Kidney (tissue), 14 donors: ENCODE data around the gene ARSH. TPM values are rescaled to one million over a fixed set of nuclear protein-coding genes. Genes with fewer than 3 reads are reported as not detected.

Experiments used
- DNase-seq, 5 donors: peaks; one replicate each; pipeline ENCODE4 v3.0.0-alpha.2; 2013 to 2020
- FAIRE-seq: peaks from 2 replicates; lab custom pipeline; 2012; peaks lifted over from hg19 to GRCh38; lab: Jason Lieb, UNC
- H3K27ac ChIP-seq, 2 donors: one replicate each; pipeline ENCODE4 v1.7.0; 2013; ENCODE audit warnings: low read depth in 2 of 2, low read length in 2 of 2, inconsistent platforms in 1 of 2
- H3K27me3 ChIP-seq: one replicate; pipeline ENCODE4 v1.7.1; 2013; ENCODE audit warnings: low read length, inconsistent platforms; ENCODE audit not compliant: control insufficient read depth, insufficient read depth
- H3K36me3 ChIP-seq, 3 donors: one replicate each; pipeline versions ENCODE4 v1.7.0 to v1.7.1; 2013; ENCODE audit warnings: low read length in 3 of 3, control low read depth in 1 of 3, inconsistent platforms in 1 of 3; ENCODE audit not compliant: insufficient read depth in 3 of 3, control insufficient read depth in 2 of 3
- H3K4me1 ChIP-seq, 3 donors: one replicate each; pipeline versions ENCODE4 v1.7.0 to v1.7.1; 2013; ENCODE audit warnings: low read length in 3 of 3, inconsistent platforms in 1 of 3, low read depth in 1 of 3; ENCODE audit not compliant: control insufficient read depth in 2 of 3, insufficient read depth in 2 of 3
- H3K4me3 ChIP-seq, 3 donors: one replicate each; pipeline versions ENCODE4 v1.7.0 to v1.8.1; 2013; ENCODE audit warnings: low read length in 3 of 3, control low read depth in 1 of 3, inconsistent platforms in 1 of 3
- H3K9ac ChIP-seq, 3 donors: one replicate each; pipeline versions ENCODE4 v1.7.0 to v1.7.1; 2013; ENCODE audit warnings: low read length in 3 of 3, control low read depth in 1 of 3, inconsistent platforms in 1 of 3
- H3K9me3 ChIP-seq, 3 donors: one replicate each; pipeline versions ENCODE4 v1.7.0 to v1.7.1; 2013; ENCODE audit warnings: low read length in 3 of 3, control low read depth in 1 of 3, inconsistent platforms in 1 of 3; ENCODE audit not compliant: control insufficient read depth in 2 of 3, insufficient read depth in 1 of 3
- CTCF ChIP-seq: IDR thresholded peaks from 3 replicates; pipeline ENCODE4 v1.5.1; 2012; ENCODE audit warnings: mild to moderate bottlenecking, moderate library complexity, borderline replicate concordance; ENCODE audit not compliant: insufficient read depth; ENCODE audit errors: extremely low read depth
- intact Hi-C: fragments of 100-400 bp; cut with DNase I; formaldehyde crosslinking; loops from one replicate; pipeline ENCODE4 v1.11.1; 2022
- polyA plus RNA-seq: library from polyadenylated mRNA; stranded (reverse); fragments of 350-450 nt; fragmentation: Illumina TruSeq; extraction: RNeasy Lipid Tissue Mini Kit (QIAGEN cat#74804); gene quantifications from one replicate; pipeline ENCODE4 v1.2.3, GENCODE V29; 2014; ENCODE audit warnings: low read depth, low replicate concordance; ENCODE audit not compliant: insufficient read depth
- total RNA-seq: library from RNA; stranded (reverse); fragmentation: NEBNext Ultra II Directional; extraction: Animal tissue kit (Norgen Biotek cat#: 25700); gene quantifications from one replicate; pipeline ENCODE4 v1.2.1, GENCODE V29; 2021
- donor health status: control.
- donor health status: control.
- donor health status: control.
- donor health status: control.
- donor health status: control.
- donor health status: DM: yes; HTN: yes; CAD: no.
- donor health status: Normal renal cell carcinoma (clear cell type).

ARSH gene
- total and polyA plus RNA-seq, 2 donors from 2014 or later, result not detected

DNA sequence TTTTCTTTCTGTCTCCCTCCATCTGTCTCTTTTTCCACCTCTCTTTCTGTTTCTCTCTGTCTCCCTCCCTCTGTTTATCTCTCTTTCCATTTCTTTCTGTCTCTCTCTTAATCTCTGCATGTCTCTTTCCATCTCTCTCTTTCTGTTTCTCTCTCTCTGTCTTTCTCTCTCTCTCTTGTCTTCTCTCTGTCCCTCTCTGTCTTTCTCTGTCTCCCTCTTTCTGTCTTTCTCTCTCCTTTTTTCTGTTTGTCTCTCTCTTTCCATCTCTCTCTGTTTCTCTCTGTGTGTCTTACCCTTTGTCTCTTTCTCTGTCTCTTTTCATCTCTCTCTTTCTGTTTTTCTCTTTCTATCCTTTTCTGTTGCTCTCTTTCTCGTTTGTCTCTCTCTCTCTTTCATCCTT, 69.6 kb downstream of the ARSH start:
- TF ChIP-seq CTCF, result no peak
- no peak for FAIRE-seq
- intact Hi-C loops, result no loop called here
- no peak overlapping the region for H3K27ac ChIP-seq
- no peaks in the 10 kb centered on the region for H3K9me3 ChIP-seq
- no peak overlapping the region for H3K9ac ChIP-seq
- H3K4me3 ChIP-seq, result no peak overlapping the region
- no peaks in the 10 kb centered on the region for H3K4me1 ChIP-seq
- H3K27me3 ChIP-seq, result peaks cover 2% of the 10 kb centered on the region
- no peaks in the 10 kb centered on the region for H3K36me3 ChIP-seq
- no peak for DNase-seq

- no peaks in the 10 kb centered on the region for H3K9me3 ChIP-seq
- H3K27ac ChIP-seq, result no peak overlapping the region
- intact Hi-C loops, result no loop called here
- no peak overlapping the region for H3K9ac ChIP-seq
- no peak for FAIRE-seq
- no peak for DNase-seq
- no peaks in the 10 kb centered on the region for H3K36me3 ChIP-seq
- H3K27me3 ChIP-seq, result peaks cover 2% of the 10 kb centered on the region
- H3K4me3 ChIP-seq, result no peak overlapping the region
- H3K4me1 ChIP-seq, result no peaks in the 10 kb centered on the region
- no peak for TF ChIP-seq CTCF
These were observed 70.2 kb downstream of the ARSH start for GRCh38 chrX:3076416-3076991.

Other genes with a start within 250 kb of the ARSH start
- 2.2 TPM for gene GYG2, start 177.6 kb upstream of the ARSH start, total RNA-seq
- 2.9 TPM for gene GYG2, start 177.6 kb upstream of the ARSH start, polyA plus RNA-seq
- 106 TPM for gene ARSD, start 77.2 kb upstream of the ARSH start, total RNA-seq
- gene ARSD, start 77.2 kb upstream of the ARSH start, polyA plus RNA-seq, result 35.4 TPM
- gene ARSF, start 34.9 kb downstream of the ARSH start, total RNA-seq, result not detected
- 1.3 TPM for gene ARSF, start 34.9 kb downstream of the ARSH start, polyA plus RNA-seq